ENCODE results near the gene ZBTB9. TPM values are rescaled to one million over a fixed set of nuclear protein-coding genes. Genes with fewer than 3 reads are reported as not detected.

The ZBTB9 gene
- total RNA-seq, 2 experiments from 2014 or later: 9.3 to 9.5 TPM

- peaks cover 35% of the 10 kb centered on the region for H3K4me1 Mint-ChIP-seq
- CTCF ChIA-PET: no interaction called here
- no peak overlapping the region for H3K27ac Mint-ChIP-seq
- peaks cover 23% of the 10 kb centered on the region for H3K36me3 Mint-ChIP-seq (ENCODE audit: low read depth)
- ATAC-seq (no peak), DNase-seq (no peak)
- intact Hi-C loops (cut with DNase I, micrococcal nuclease): no loop called here
- H3K4me3 Mint-ChIP-seq: no peak overlapping the region
- H3K27me3 Mint-ChIP-seq: no peaks in the 10 kb centered on the region
- H3K9me3 Mint-ChIP-seq (ENCODE audit: low read depth): no peaks in the 10 kb centered on the region
- POLR2A ChIA-PET: no interaction called here
These were observed 19.4 kb upstream of the ZBTB9 start for GRCh38 chr6:33434961-33435360.

GRCh38 chr6:33437666-33438065 is 16.7 kb upstream of the ZBTB9 start:
- DNase-seq: no peak
- ChIA-PET POLR2A (no interaction called here), CTCF (no interaction called here)
- Mint-ChIP-seq H3K4me1 (peaks cover 12% of the 10 kb centered on the region), H3K36me3 (ENCODE audit: low read depth) (peaks cover 22% of the 10 kb centered on the region), H3K4me3 (no peak overlapping the region), H3K27me3 (no peaks in the 10 kb centered on the region), H3K27ac (no peak overlapping the region), H3K9me3 (ENCODE audit: low read depth) (no peaks in the 10 kb centered on the region)
- ATAC-seq: no peak
- intact Hi-C loops (cut with DNase I, micrococcal nuclease): no loop called here

GRCh38 chr6:33438978-33439594 is 15.3 kb upstream of the ZBTB9 start:
- peak overlapping the region; percentile 84 for H3K27ac Mint-ChIP-seq
- H3K9me3 Mint-ChIP-seq (ENCODE audit: low read depth): no peaks in the 10 kb centered on the region
- H3K4me1 Mint-ChIP-seq: peaks cover 4% of the 10 kb centered on the region
- CTCF ChIA-PET: no interaction called here
- intact Hi-C loops (cut with DNase I, micrococcal nuclease): no loop called here
- POLR2A ChIA-PET: no interaction called here
- no peak overlapping the region for H3K4me3 Mint-ChIP-seq
- H3K27me3 Mint-ChIP-seq: no peaks in the 10 kb centered on the region
- peaks cover 17% of the 10 kb centered on the region for H3K36me3 Mint-ChIP-seq (ENCODE audit: low read depth)
- DNase-seq: no peak
- ATAC-seq: no peak

- Mint-ChIP-seq H3K4me1 (peaks cover 4% of the 10 kb centered on the region), H3K27me3 (no peaks in the 10 kb centered on the region), H3K9me3 (ENCODE audit: low read depth) (no peaks in the 10 kb centered on the region), H3K27ac (peak overlapping the region; percentile 51), H3K36me3 (ENCODE audit: low read depth) (peaks cover 27% of the 10 kb centered on the region), H3K4me3 (no peak overlapping the region)
- ATAC-seq: no peak
- ChIA-PET CTCF (interaction anchor here (0.8 kb wide), 1 partner anchor 136 kb away, joined by 3 read pairs; no protein-coding TSS in a partner anchor), POLR2A (no interaction called here)
- no peak for DNase-seq
- intact Hi-C loops (cut with DNase I, micrococcal nuclease): no loop called here
These were observed 14.3 kb upstream of the ZBTB9 start for GRCh38 chr6:33439956-33440648.

GRCh38 chr6:33440649-33441309 is 13.6 kb upstream of the ZBTB9 start:
- Mint-ChIP-seq H3K27me3 (no peaks in the 10 kb centered on the region), H3K36me3 (ENCODE audit: low read depth) (peaks cover 29% of the 10 kb centered on the region), H3K9me3 (ENCODE audit: low read depth) (no peaks in the 10 kb centered on the region), H3K27ac (no peak overlapping the region), H3K4me3 (no peak overlapping the region), H3K4me1 (peaks cover 4% of the 10 kb centered on the region)
- intact Hi-C loops (cut with DNase I, micrococcal nuclease): no loop called here
- ATAC-seq (no peak), DNase-seq (no peak)
- CTCF ChIA-PET: interaction anchor here (0.8 to 0.9 kb wide), 2 partner anchors 10 to 135 kb away, joined by 3 read pairs; no protein-coding TSS in a partner anchor
- POLR2A ChIA-PET: interaction anchor here (0.7 kb wide), 1 partner anchor 9 kb away, joined by 3 read pairs; no protein-coding TSS in a partner anchor

GRCh38 chr6:33441457-33441856 is 12.9 kb upstream of the ZBTB9 start:
- intact Hi-C loops (cut with DNase I, micrococcal nuclease): no loop called here
- H3K4me3 Mint-ChIP-seq: no peak overlapping the region
- POLR2A ChIA-PET: interaction anchor here (0.7 kb wide), 2 partner anchors 9 to 129 kb away, joined by 3 read pairs; no protein-coding TSS in a partner anchor
- peaks cover 4% of the 10 kb centered on the region for H3K4me1 Mint-ChIP-seq
- CTCF ChIA-PET: interaction anchor here (0.9 kb wide), 1 partner anchor 9 kb away, joined by 3 read pairs; no protein-coding TSS in a partner anchor
- H3K27ac Mint-ChIP-seq: no peak overlapping the region
- H3K27me3 Mint-ChIP-seq: no peaks in the 10 kb centered on the region
- ATAC-seq: no peak
- no peaks in the 10 kb centered on the region for H3K9me3 Mint-ChIP-seq (ENCODE audit: low read depth)
- DNase-seq: no peak
- H3K36me3 Mint-ChIP-seq (ENCODE audit: low read depth): peaks cover 31% of the 10 kb centered on the region

GRCh38 chr6:33442283-33442682 is 12.1 kb upstream of the ZBTB9 start:
- H3K36me3 Mint-ChIP-seq (ENCODE audit: low read depth): peaks cover 36% of the 10 kb centered on the region
- ATAC-seq: no peak
- no peaks in the 10 kb centered on the region for H3K9me3 Mint-ChIP-seq (ENCODE audit: low read depth)
- no peaks in the 10 kb centered on the region for H3K27me3 Mint-ChIP-seq
- intact Hi-C loops (cut with DNase I, micrococcal nuclease): no loop called here
- no peak overlapping the region for H3K4me3 Mint-ChIP-seq
- no peak for DNase-seq
- peak overlapping the region; percentile 28 for H3K27ac Mint-ChIP-seq
- peaks cover 4% of the 10 kb centered on the region for H3K4me1 Mint-ChIP-seq
- CTCF ChIA-PET: no interaction called here
- POLR2A ChIA-PET: no interaction called here

GRCh38 chr6:33443025-33443424 is 11.4 kb upstream of the ZBTB9 start:
- H3K27me3 Mint-ChIP-seq: no peaks in the 10 kb centered on the region
- intact Hi-C loops (cut with DNase I, micrococcal nuclease): no loop called here
- DNase-seq (no peak), ATAC-seq (no peak)
- ChIA-PET CTCF (no interaction called here), POLR2A (no interaction called here)
- H3K9me3 Mint-ChIP-seq (ENCODE audit: low read depth): no peaks in the 10 kb centered on the region
- peaks cover 35% of the 10 kb centered on the region for H3K36me3 Mint-ChIP-seq (ENCODE audit: low read depth)
- H3K4me1 Mint-ChIP-seq: peaks cover 4% of the 10 kb centered on the region
- H3K27ac Mint-ChIP-seq: no peak overlapping the region
- no peak overlapping the region for H3K4me3 Mint-ChIP-seq

GRCh38 chr6:33443619-33444504 is 10.5 kb upstream of the ZBTB9 start:
- intact Hi-C loops (cut with DNase I, micrococcal nuclease): no loop called here
- ATAC-seq (no peak), DNase-seq (no peak)
- H3K9me3 Mint-ChIP-seq (ENCODE audit: low read depth): no peaks in the 10 kb centered on the region
- ChIA-PET CTCF (interaction anchor here (1.1 kb wide), 1 partner anchor 13 kb away, joined by 3 read pairs; no protein-coding TSS in a partner anchor), POLR2A (interaction anchor here (0.6 kb wide), 1 partner anchor 13 kb away, joined by 4 read pairs; no protein-coding TSS in a partner anchor)
- H3K27me3 Mint-ChIP-seq: no peaks in the 10 kb centered on the region
- H3K27ac Mint-ChIP-seq: no peak overlapping the region
- H3K4me3 Mint-ChIP-seq: no peak overlapping the region
- H3K36me3 Mint-ChIP-seq (ENCODE audit: low read depth): peaks cover 32% of the 10 kb centered on the region
- peaks cover 4% of the 10 kb centered on the region for H3K4me1 Mint-ChIP-seq

GRCh38 chr6:33445119-33445603 is 9.2 kb upstream of the ZBTB9 start:
- Mint-ChIP-seq H3K27ac (no peak overlapping the region), H3K4me3 (no peak overlapping the region)
- ATAC-seq: no peak

GRCh38 chr6:33446356-33446755 is 8.0 kb upstream of the ZBTB9 start:
- ChIA-PET CTCF (no interaction called here), POLR2A (interaction anchor here (0.6 kb wide), 1 partner anchor 8 kb away, joined by 3 read pairs; the partner anchor contains the start of gene ZBTB9)
- Mint-ChIP-seq H3K36me3 (ENCODE audit: low read depth) (peaks cover 32% of the 10 kb centered on the region), H3K27ac (no peak overlapping the region), H3K4me1 (no peaks in the 10 kb centered on the region), H3K9me3 (ENCODE audit: low read depth) (no peaks in the 10 kb centered on the region), H3K27me3 (no peaks in the 10 kb centered on the region), H3K4me3 (no peak overlapping the region)
- DNase-seq: no peak
- no peak for ATAC-seq
- intact Hi-C loops (cut with DNase I, micrococcal nuclease): no loop called here

More at GRCh38 chr6:33445119-33445603, 9.2 kb upstream of the ZBTB9 start:
- Mint-ChIP-seq H3K27me3 (no peaks in the 10 kb centered on the region), H3K4me1 (no peaks in the 10 kb centered on the region), H3K9me3 (ENCODE audit: low read depth) (no peaks in the 10 kb centered on the region), H3K36me3 (ENCODE audit: low read depth) (peaks cover 32% of the 10 kb centered on the region)
- ChIA-PET POLR2A (no interaction called here), CTCF (interaction anchor here (0.6 kb wide), 2 partner anchors 34 to 618 kb away, joined by 3 read pairs; no protein-coding TSS in a partner anchor)
- DNase-seq: no peak
- intact Hi-C loops (cut with DNase I, micrococcal nuclease): no loop called here
